HFF-Myc (cell line): ENCODE results near the gene ZNF18.
"Not testable (repeated sequence)": the region's sequence is repeated elsewhere in the genome, so short reads cannot be mapped to it uniquely, and the experiment has no call there.

Experiments
- DNase-seq: peaks from one replicate; pipeline ENCODE4 v3.0.0-alpha.2; 2011; ENCODE audit warnings: low read depth; ENCODE audit errors: extremely low read depth
- H3K4me3 ChIP-seq: replicated peaks from 2 replicates; pipeline ENCODE4 v1.5.1; 2011; ENCODE audit warnings: low read depth, mild to moderate bottlenecking, control low read depth, low read length
- TF ChIP-seq, protein P1 (sequence below): IDR thresholded peaks from 2 replicates; pipeline ENCODE4 v1.5.1; 2012; ENCODE audit warnings: mild to moderate bottlenecking, low read depth, low read length, control low read depth; ENCODE audit errors: missing control alignments

The ZNF18 gene

GRCh38 chr17:11969565-11969964 lies 27.7 kb downstream of the ZNF18 start:
- no peak overlapping the region for H3K4me3 ChIP-seq
- TF ChIP-seq, protein P1, sequence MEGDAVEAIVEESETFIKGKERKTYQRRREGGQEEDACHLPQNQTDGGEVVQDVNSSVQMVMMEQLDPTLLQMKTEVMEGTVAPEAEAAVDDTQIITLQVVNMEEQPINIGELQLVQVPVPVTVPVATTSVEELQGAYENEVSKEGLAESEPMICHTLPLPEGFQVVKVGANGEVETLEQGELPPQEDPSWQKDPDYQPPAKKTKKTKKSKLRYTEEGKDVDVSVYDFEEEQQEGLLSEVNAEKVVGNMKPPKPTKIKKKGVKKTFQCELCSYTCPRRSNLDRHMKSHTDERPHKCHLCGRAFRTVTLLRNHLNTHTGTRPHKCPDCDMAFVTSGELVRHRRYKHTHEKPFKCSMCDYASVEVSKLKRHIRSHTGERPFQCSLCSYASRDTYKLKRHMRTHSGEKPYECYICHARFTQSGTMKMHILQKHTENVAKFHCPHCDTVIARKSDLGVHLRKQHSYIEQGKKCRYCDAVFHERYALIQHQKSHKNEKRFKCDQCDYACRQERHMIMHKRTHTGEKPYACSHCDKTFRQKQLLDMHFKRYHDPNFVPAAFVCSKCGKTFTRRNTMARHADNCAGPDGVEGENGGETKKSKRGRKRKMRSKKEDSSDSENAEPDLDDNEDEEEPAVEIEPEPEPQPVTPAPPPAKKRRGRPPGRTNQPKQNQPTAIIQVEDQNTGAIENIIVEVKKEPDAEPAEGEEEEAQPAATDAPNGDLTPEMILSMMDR: no peak
- DNase-seq: no peak

DNA sequence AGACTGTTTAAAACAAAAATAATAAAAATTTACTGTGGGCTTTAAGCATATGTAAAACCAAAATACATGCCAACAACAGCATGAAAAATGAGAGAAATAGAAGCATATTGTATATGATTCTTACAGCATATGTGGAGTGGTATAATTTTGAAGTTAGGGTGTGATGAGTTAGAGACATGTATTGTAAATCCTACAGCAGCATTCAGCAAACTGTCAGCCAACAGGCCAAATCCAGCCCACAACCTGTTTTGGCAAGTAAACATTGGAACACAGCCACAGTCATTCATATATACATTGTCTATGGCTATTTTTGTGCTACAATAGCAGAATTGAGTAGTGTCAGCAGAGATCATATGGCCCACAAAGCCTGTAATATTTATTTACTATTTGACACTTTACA lies 42.3 kb downstream of the ZNF18 start:
- TF ChIP-seq, protein P1: no peak
- DNase-seq: no peak
- H3K4me3 ChIP-seq: no peak overlapping the region

GRCh38 chr17:11953924-11954323 lies 43.4 kb downstream of the ZNF18 start:
- TF ChIP-seq, protein P1: no peak
- H3K4me3 ChIP-seq: no peak overlapping the region
- DNase-seq: no peak

GRCh38 chr17:11952610-11953009 lies 44.7 kb downstream of the ZNF18 start:
- H3K4me3 ChIP-seq: no peak overlapping the region
- TF ChIP-seq, protein P1: no peak
- no peak for DNase-seq

GRCh38 chr17:11950771-11951519 lies 46.3 kb downstream of the ZNF18 start:
- no peak overlapping the region for H3K4me3 ChIP-seq
- DNase-seq: no peak
- TF ChIP-seq, protein P1: no peak

DNA sequence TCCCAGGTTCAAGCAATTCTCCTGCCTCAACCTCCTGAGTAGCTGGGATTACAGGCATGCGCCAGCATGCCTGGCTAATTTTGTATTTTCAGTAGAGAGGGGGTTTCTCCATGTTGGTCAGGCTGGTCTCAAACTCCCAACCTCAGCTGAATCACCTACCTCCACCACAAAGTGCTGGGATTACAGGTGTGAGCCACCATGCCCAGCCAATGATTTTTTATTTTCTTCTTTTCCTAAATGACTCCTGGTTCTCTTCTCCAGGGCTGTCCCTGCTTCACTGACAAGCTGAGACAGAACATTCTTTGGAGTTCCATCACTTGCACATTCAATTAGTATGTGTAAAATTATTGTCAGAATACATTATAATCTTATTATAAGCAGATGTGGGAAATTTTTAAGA lies 47.7 kb downstream of the ZNF18 start:
- H3K4me3 ChIP-seq, DNase-seq: not testable (repeated sequence)

DNA sequence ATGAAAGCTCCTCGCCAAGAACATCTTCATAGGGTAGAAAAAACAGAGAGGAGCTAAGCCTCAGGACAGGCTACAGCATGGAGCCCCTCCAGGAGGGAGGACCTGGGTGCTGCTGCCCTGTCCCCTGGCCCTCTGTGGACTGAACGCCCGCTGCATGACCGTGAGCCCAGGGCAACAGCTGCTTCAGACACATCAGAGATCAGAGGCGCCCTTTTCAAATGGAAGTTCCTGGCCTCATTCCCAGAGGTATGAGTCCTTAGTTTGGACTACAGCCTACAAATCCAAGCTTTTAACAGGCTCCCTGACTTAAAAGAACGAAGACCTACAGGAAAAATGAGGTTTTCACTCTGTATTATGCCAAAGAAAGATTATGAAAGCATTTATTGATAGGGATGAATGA lies 48.5 kb downstream of the ZNF18 start:
- TF ChIP-seq, protein P1: no peak
- DNase-seq: no peak
- H3K4me3 ChIP-seq: no peak overlapping the region
